Mesendoderm (in vitro differentiated cells): Measurements from ENCODE around the gene FSTL4.

Source experiments
- DNase-seq: peaks from one replicate; pipeline ENCODE4 v3.0.0; 2013
- H2AK5ac ChIP-seq: 2 replicates; pipeline ENCODE4 v1.6.1; 2013; ENCODE audit warnings: low read length, inconsistent platforms
- H2BK120ac ChIP-seq: 2 replicates; pipeline ENCODE4 v1.6.1; 2013; ENCODE audit warnings: low read depth, mild to moderate bottlenecking, low read length, moderate library complexity, mixed read lengths
- H2BK15ac ChIP-seq: replicated peaks from 2 replicates; pipeline ENCODE4 v1.6.1; 2013; ENCODE audit warnings: low read depth, mild to moderate bottlenecking, moderate library complexity
- H2BK5ac ChIP-seq: 2 replicates; pipeline ENCODE4 v1.6.1; 2013; ENCODE audit warnings: low read length, inconsistent platforms
- H3K18ac ChIP-seq: 2 replicates; pipeline ENCODE4 v1.6.1; 2013; ENCODE audit warnings: mild to moderate bottlenecking, low read length, mixed read lengths
- H3K23ac ChIP-seq: one replicate; pipeline ENCODE4 v1.6.1; 2013; ENCODE audit warnings: low read length
- H3K27ac ChIP-seq: 2 replicates; pipeline ENCODE4 v1.5.1; 2013; ENCODE audit warnings: low read depth, mild to moderate bottlenecking, inconsistent platforms, low read length, moderate library complexity
- H3K27me3 ChIP-seq: 2 replicates; pipeline ENCODE4 v1.6.1; 2013; ENCODE audit warnings: low read length, control low read depth, mild to moderate bottlenecking, inconsistent platforms; ENCODE audit not compliant: insufficient read depth, poor library complexity
- H3K36me3 ChIP-seq: 2 replicates; pipeline ENCODE4 v1.6.1; 2013; ENCODE audit warnings: low read length, inconsistent platforms; ENCODE audit not compliant: control insufficient read depth, insufficient read depth
- H3K4ac ChIP-seq: one replicate; pipeline ENCODE4 v1.6.1; 2013; ENCODE audit warnings: low read depth, mild to moderate bottlenecking, low read length, moderate library complexity
- H3K4me1 ChIP-seq: 2 replicates; pipeline ENCODE4 v1.6.1; 2013; ENCODE audit warnings: low read depth, low read length, inconsistent platforms; ENCODE audit not compliant: control insufficient read depth
- H3K4me2 ChIP-seq: 2 replicates; pipeline ENCODE4 v1.6.1; 2013; ENCODE audit warnings: low read length
- H3K4me3 ChIP-seq: 2 replicates; pipeline ENCODE4 v1.5.1; 2013; ENCODE audit warnings: mild to moderate bottlenecking, low read length
- H3K56ac ChIP-seq: one replicate; pipeline ENCODE4 v1.6.1; 2013; ENCODE audit warnings: low read length
- H3K79me1 ChIP-seq: 2 replicates; pipeline ENCODE4 v1.6.1; 2013; ENCODE audit warnings: low read length, inconsistent platforms
- H3K79me2 ChIP-seq: 2 replicates; pipeline ENCODE4 v1.6.1; 2013; ENCODE audit warnings: mild to moderate bottlenecking, low read length; ENCODE audit not compliant: control insufficient read depth, insufficient read depth
- H3K9ac ChIP-seq: 2 replicates; pipeline ENCODE4 v1.6.1; 2013; ENCODE audit warnings: low read length, inconsistent platforms
- H4K5ac ChIP-seq: one replicate; pipeline ENCODE4 v1.6.1; 2013; ENCODE audit warnings: low read length
- H4K8ac ChIP-seq: one replicate; pipeline ENCODE4 v1.6.1; 2013; ENCODE audit warnings: low read depth, mild to moderate bottlenecking, control low read depth, low read length, moderate library complexity
- WGBS: extraction: QIAGEN DNeasy Blood & Tissue Kit; methylation state at CpG from one replicate; pipeline ENCODE4 v1.1.7; 2013; ENCODE audit warnings: low lambda C conversion rate, missing lambda C conversion rate; ENCODE audit not compliant: insufficient coverage; ENCODE audit errors: extremely low coverage; 5-methylcytosine and 5-hydroxymethylcytosine counted together

Gene FSTL4

DNA sequence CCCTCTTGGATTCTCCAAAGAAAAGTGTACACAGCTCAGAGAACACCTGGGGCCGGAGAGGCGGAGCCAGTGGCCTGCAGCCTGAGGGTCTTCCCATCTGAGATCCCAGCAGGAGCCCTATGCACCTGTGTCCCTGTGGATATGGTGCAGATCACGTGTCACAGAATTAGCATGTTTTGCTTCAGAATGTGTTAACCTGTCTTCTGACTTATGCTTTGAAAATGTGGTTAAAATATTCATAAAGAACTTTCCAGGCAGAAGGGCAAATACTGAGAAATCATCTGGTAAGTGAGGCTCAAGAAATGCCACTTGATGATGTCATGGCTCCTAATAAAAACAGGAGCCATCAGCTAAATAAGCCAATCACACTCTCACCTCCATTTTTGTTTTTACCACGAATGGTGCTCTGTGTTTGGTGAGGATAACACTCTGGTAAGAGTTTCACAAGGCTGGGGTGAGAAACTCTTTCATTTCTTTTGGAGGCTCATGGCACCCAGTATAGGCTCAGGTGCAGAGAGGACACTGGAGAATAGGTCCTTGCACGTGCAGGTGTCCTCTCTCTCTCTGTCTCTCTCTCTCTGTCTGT lies 279.8 kb downstream of the FSTL4 start:
- Histone ChIP-seq H3K4me1 (no peaks in the 10 kb centered on the region), H4K5ac (no peak overlapping the region), H3K18ac (no peak overlapping the region), H3K27ac (no peak overlapping the region), H2BK120ac (no peak overlapping the region), H3K36me3 (no peaks in the 10 kb centered on the region), H3K79me2 (no peaks in the 10 kb centered on the region), H3K79me1 (no peaks in the 10 kb centered on the region), H3K27me3 (no peaks in the 10 kb centered on the region), H3K4me2 (no peak overlapping the region), H3K4ac (no peak overlapping the region), H3K56ac (no peak overlapping the region), H3K4me3 (no peak overlapping the region), H3K9ac (no peak overlapping the region), H3K23ac (no peak overlapping the region), H4K8ac (no peak overlapping the region), H2BK15ac (no peak overlapping the region), H2BK5ac (no peak overlapping the region), H2AK5ac (no peak overlapping the region)
- whole genome bisulfite sequencing, result no CpG with 5 or more reads among the region's 5 CpGs
- no peak for DNase-seq

DNA sequence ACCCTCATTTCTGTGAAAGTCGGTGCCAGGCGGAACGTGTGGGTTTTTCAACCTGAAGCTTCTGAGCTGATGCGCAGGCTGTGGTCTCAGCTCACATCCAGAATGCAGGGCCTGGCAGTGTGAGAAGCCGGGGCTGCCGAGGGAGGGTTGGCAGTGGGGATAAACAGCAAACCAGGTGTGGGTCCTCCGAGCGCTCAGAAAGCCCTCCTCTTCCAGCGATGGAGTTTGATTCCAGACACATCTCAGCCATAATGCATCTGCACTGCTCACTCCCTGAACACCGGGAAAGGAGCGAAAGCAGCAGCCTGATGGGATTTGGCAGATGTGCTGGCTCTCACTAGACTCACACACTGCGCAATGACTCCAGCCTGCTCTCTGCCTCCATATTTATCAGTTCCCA lies 280.4 kb downstream of the FSTL4 start:
- no peak overlapping the region for H4K8ac ChIP-seq
- no peak overlapping the region for H2BK15ac ChIP-seq
- no peaks in the 10 kb centered on the region for H3K4me1 ChIP-seq
- H2BK5ac ChIP-seq, result no peak overlapping the region
- H2AK5ac ChIP-seq, result no peak overlapping the region
- WGBS, result no CpG with 5 or more reads among the region's 12 CpGs
- H2BK120ac ChIP-seq, result no peak overlapping the region
- no peak overlapping the region for H3K18ac ChIP-seq
- no peak overlapping the region for H3K4me3 ChIP-seq
- no peak overlapping the region for H4K5ac ChIP-seq
- no peak overlapping the region for H3K9ac ChIP-seq
- H3K79me1 ChIP-seq, result no peaks in the 10 kb centered on the region
- DNase-seq, result no peak
- H3K79me2 ChIP-seq, result no peaks in the 10 kb centered on the region
- H3K56ac ChIP-seq, result no peak overlapping the region
- H3K36me3 ChIP-seq, result no peaks in the 10 kb centered on the region
- H3K27ac ChIP-seq, result no peak overlapping the region
- H3K4me2 ChIP-seq, result no peak overlapping the region
- H3K4ac ChIP-seq, result no peak overlapping the region
- H3K23ac ChIP-seq, result no peak overlapping the region
- no peaks in the 10 kb centered on the region for H3K27me3 ChIP-seq

GRCh38 chr5:133330956-133331355 lies 281.4 kb downstream of the FSTL4 start:
- H3K9ac ChIP-seq, result no peak overlapping the region
- H4K8ac ChIP-seq, result no peak overlapping the region
- H3K36me3 ChIP-seq, result no peaks in the 10 kb centered on the region
- no CpG with 5 or more reads among the region's 5 CpGs for WGBS
- H2BK120ac ChIP-seq, result no peak overlapping the region
- no peak overlapping the region for H2BK5ac ChIP-seq
- H3K27ac ChIP-seq, result no peak overlapping the region
- H3K79me2 ChIP-seq, result no peaks in the 10 kb centered on the region
- H2AK5ac ChIP-seq, result no peak overlapping the region
- H4K5ac ChIP-seq, result no peak overlapping the region
- no peak overlapping the region for H3K4ac ChIP-seq
- no peak overlapping the region for H3K18ac ChIP-seq
- no peak overlapping the region for H3K4me2 ChIP-seq
- no peak overlapping the region for H3K56ac ChIP-seq
- H3K27me3 ChIP-seq, result no peaks in the 10 kb centered on the region
- no peaks in the 10 kb centered on the region for H3K79me1 ChIP-seq
- H3K23ac ChIP-seq, result no peak overlapping the region
- DNase-seq, result no peak
- H3K4me1 ChIP-seq, result no peaks in the 10 kb centered on the region
- H2BK15ac ChIP-seq, result no peak overlapping the region
- no peak overlapping the region for H3K4me3 ChIP-seq

DNA sequence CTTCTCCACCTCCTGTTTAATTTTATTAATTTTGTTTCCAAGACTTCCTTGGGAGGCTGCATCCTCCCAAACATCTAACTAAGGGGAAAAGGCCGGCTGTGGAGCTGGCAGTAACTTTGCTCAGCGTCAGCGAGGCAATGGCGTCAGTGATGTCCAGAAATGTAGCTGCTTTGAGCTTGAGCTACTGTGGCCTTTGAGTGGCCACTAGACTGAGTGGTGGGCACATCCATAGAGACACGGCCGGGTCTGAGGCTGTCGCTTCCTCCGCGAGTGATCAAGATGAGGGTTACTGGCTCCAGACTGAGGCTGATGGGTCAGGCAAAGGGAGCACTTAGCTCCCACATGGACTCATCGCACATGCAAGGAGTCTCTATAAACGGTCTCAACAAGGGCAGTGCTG lies 283.5 kb downstream of the FSTL4 start:
- Histone ChIP-seq H3K4me3 (no peak overlapping the region), H3K27ac (no peak overlapping the region), H2BK5ac (no peak overlapping the region), H3K79me1 (no peaks in the 10 kb centered on the region), H4K8ac (no peak overlapping the region), H3K23ac (no peak overlapping the region), H4K5ac (no peak overlapping the region), H2BK15ac (no peak overlapping the region), H3K56ac (no peak overlapping the region), H3K9ac (no peak overlapping the region), H3K4ac (no peak overlapping the region), H3K79me2 (no peaks in the 10 kb centered on the region), H3K4me2 (no peak overlapping the region), H3K36me3 (no peaks in the 10 kb centered on the region), H3K4me1 (no peaks in the 10 kb centered on the region), H2AK5ac (no peak overlapping the region), H3K27me3 (no peaks in the 10 kb centered on the region), H2BK120ac (no peak overlapping the region), H3K18ac (no peak overlapping the region)
- WGBS, result no CpG with 5 or more reads among the region's 11 CpGs
- no peak for DNase-seq

DNA sequence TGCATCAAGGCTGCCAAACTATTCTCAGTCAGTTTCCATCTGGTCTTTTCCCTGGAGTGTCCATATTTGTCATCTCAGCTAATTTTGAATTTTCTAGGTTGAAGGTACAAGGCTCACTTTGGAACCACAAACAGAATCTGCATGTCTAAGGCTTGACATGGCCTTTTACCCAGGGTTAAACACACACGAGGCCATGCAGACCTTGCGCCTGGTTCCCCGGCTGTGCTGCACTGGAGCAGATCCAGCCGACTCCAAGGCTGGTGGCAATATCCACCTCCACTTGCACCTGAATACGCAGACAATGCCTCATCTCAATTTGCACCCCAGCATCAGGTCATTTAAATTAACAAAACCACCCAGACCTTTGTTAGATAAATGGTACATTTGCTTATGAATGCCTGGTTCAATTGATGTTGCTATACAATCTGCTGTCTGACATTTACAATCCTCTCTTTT lies 284.4 kb downstream of the FSTL4 start:
- Histone ChIP-seq H3K79me1 (no peaks in the 10 kb centered on the region), H3K23ac (no peak overlapping the region), H3K56ac (no peak overlapping the region), H3K27ac (no peak overlapping the region), H3K4me2 (no peak overlapping the region), H3K4me3 (no peak overlapping the region), H3K18ac (no peak overlapping the region), H4K8ac (no peak overlapping the region), H3K9ac (no peak overlapping the region), H2BK15ac (no peak overlapping the region), H3K27me3 (no peaks in the 10 kb centered on the region), H2BK120ac (no peak overlapping the region), H3K79me2 (no peaks in the 10 kb centered on the region), H4K5ac (no peak overlapping the region), H2BK5ac (no peak overlapping the region), H3K4me1 (no peaks in the 10 kb centered on the region), H2AK5ac (no peak overlapping the region), H3K4ac (no peak overlapping the region), H3K36me3 (no peaks in the 10 kb centered on the region)
- DNase-seq, result no peak
- no CpG with 5 or more reads among the region's 5 CpGs for WGBS

DNA sequence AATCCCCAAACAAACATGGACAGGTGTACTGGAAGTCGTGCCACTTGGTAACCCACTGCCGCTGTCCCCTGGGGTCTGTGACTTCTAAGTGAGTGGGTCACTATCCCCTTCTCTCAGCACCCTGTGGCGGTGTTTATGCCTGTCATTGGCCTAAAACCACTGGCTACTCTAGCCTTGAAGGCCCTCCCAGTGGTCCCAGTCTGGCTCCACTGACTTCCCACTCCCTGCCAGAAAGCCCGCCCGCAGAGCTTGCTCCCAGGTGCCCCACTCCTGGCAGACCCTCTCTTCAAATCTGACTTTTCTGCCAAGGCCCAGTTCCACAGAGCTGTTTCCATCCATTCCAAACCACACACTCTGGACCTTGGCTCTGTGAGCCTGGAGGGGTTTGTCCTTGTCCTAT lies 286.0 kb downstream of the FSTL4 start:
- Histone ChIP-seq H3K4me1 (no peaks in the 10 kb centered on the region), H2AK5ac (no peak overlapping the region), H3K79me1 (no peaks in the 10 kb centered on the region), H3K79me2 (no peaks in the 10 kb centered on the region), H4K5ac (no peak overlapping the region), H3K4ac (no peak overlapping the region), H3K27me3 (no peaks in the 10 kb centered on the region), H2BK120ac (no peak overlapping the region), H3K36me3 (no peaks in the 10 kb centered on the region), H3K4me3 (no peak overlapping the region), H4K8ac (no peak overlapping the region), H3K56ac (no peak overlapping the region), H2BK5ac (no peak overlapping the region), H3K9ac (no peak overlapping the region), H3K23ac (no peak overlapping the region), H3K4me2 (no peak overlapping the region), H3K18ac (no peak overlapping the region), H2BK15ac (no peak overlapping the region), H3K27ac (no peak overlapping the region)
- no peak for DNase-seq
- no CpG with 5 or more reads among the region's 5 CpGs for WGBS
